Hepatic stellate cell (primary cell): Measurements from ENCODE around the gene SEZ6.
A peak's percentile ranks its signal among the peaks of the same experiment; 100 is the strongest.

Source experiments
- DNase-seq: peaks from one replicate; pipeline ENCODE4 v3.0.0; 2011; ENCODE audit warnings: low spot score

The SEZ6 gene

GRCh38 chr17:28975646-28976045 lies 30.2 kb downstream of the SEZ6 start:
- DNase-seq, result no peak

- DNase-seq, result no peak
Measured at GRCh38 chr17:28975031-28975430, 30.8 kb downstream of the SEZ6 start.

- DNase-seq, result no peak
Measured at GRCh38 chr17:28974451-28974850, 31.4 kb downstream of the SEZ6 start.

- DNase-seq, result peak; percentile 69
Measured at GRCh38 chr17:28973425-28973824, 32.4 kb downstream of the SEZ6 start.

GRCh38 chr17:28972437-28972836 lies 33.4 kb downstream of the SEZ6 start:
- no peak for DNase-seq

- no peak for DNase-seq
Measured at GRCh38 chr17:28970879-28971278, 35.0 kb downstream of the SEZ6 start.

GRCh38 chr17:28969706-28970393 lies 36.0 kb downstream of the SEZ6 start:
- no peak for DNase-seq

- DNase-seq, result no peak
Measured at GRCh38 chr17:28968914-28969295, 36.9 kb downstream of the SEZ6 start.

- no peak for DNase-seq
Measured at GRCh38 chr17:28968231-28968913, 37.5 kb downstream of the SEZ6 start.

GRCh38 chr17:28967221-28968135 lies 38.4 kb downstream of the SEZ6 start:
- no peak for DNase-seq

- no peak for DNase-seq
Measured at GRCh38 chr17:28963841-28964240, 42.0 kb downstream of the SEZ6 start.

- no peak for DNase-seq
Measured at GRCh38 chr17:28963055-28963611, 42.7 kb downstream of the SEZ6 start.

- no peak for DNase-seq
Measured at GRCh38 chr17:28961391-28961790, 44.4 kb downstream of the SEZ6 start.

GRCh38 chr17:28960256-28961061 lies 45.4 kb downstream of the SEZ6 start:
- no peak for DNase-seq

- no peak for DNase-seq
Measured at GRCh38 chr17:28959471-28959871, 46.4 kb downstream of the SEZ6 start.

- DNase-seq, result no peak
Measured at GRCh38 chr17:28958820-28959455, 46.9 kb downstream of the SEZ6 start.

GRCh38 chr17:28957992-28958355 lies 47.9 kb downstream of the SEZ6 start:
- no peak for DNase-seq

GRCh38 chr17:28957277-28957991 lies 48.4 kb downstream of the SEZ6 start:
- DNase-seq, result no peak

GRCh38 chr17:28956861-28957260 lies 49.0 kb downstream of the SEZ6 start:
- DNase-seq, result no peak

- peak; percentile 2 for DNase-seq
Measured at GRCh38 chr17:28956112-28956511, 49.7 kb downstream of the SEZ6 start.

GRCh38 chr17:28955408-28955807 lies 50.4 kb downstream of the SEZ6 start:
- DNase-seq, result no peak
